H1 (cell line): ENCODE measurements around the gene VWA7. TPM values are rescaled to one million over a fixed set of nuclear protein-coding genes. Genes with fewer than 3 reads are reported as not detected.

Experiments used
- CBX8 ChIP-seq: fragments of 300-800, 300-1000 bp; sonication (generic); IDR thresholded peaks from 2 replicates; pipeline ENCODE4 v1.7.1; 2016; ENCODE audit warnings: low read depth, low read length, borderline replicate concordance
- CTBP2 ChIP-seq: IDR thresholded peaks from 2 replicates; pipeline ENCODE4 v1.7.0; 2011; ENCODE audit warnings: borderline replicate concordance, mild to moderate bottlenecking, moderate library complexity, mixed read lengths, low read length; ENCODE audit not compliant: insufficient read depth, insufficient read length
- JUND ChIP-seq: IDR thresholded peaks from 2 replicates; pipeline ENCODE4 v1.6.1; 2011; ENCODE audit warnings: mild to moderate bottlenecking, improper control_type of control experiment, low read length
- POU5F1 ChIP-seq: IDR thresholded peaks from 2 replicates; pipeline ENCODE4 v1.6.1; 2011; ENCODE audit warnings: low read depth, mild to moderate bottlenecking, low read length, moderate library complexity
- polyA plus RNA-seq, 7 experiments: library from polyadenylated mRNA; depleted of rRNA in 3 of 7; stranded (reverse) in 5 of 7; unstranded in 2 of 7; fragments of >200 nt in 5 of 7; fragments of 200-250 nt in 2 of 7; gene quantifications; 1 replicate in 5 of 7; 2 replicates in 1 of 7; 4 replicates in 1 of 7; pipeline versions ENCODE4 v1.2.1 to v1.2.3, GENCODE V29; 2011 to 2013; ENCODE audit warnings: missing spikeins in 2 of 7, mixed read lengths in 2 of 7
- total RNA-seq: library from RNA; stranded (reverse); fragmentation: NEBNext Ultra II Directional; extraction: Animal tissue kit (Norgen Biotek cat#: 25700); gene quantifications from 2 replicates; pipeline ENCODE4 v1.2.1, GENCODE V29; 2021

VWA7 gene
- total and polyA plus RNA-seq, 2 of the 8 experiments (the other 6 are each of a cell fraction or from before 2014, with no cell fraction given) = 0.82 to 2.1 TPM

GRCh38 chr6:31725502-31726350 is 51.4 kb downstream of the VWA7 start (continued):
- TF ChIP-seq CTBP2 (no peak), JUND (no peak), CBX8 (no peak), POU5F1 (no peak)
